ENCODE results near the gene RRAS2.

Gene RRAS2

GRCh38 chr11:14366936-14367335 is 8.0 kb upstream of the RRAS2 start:
- ChIA-PET POLR2A (interaction anchor here (0.6 to 1.0 kb wide), 2 partner anchors 9 to 28 kb away, joined by 3 to 4 read pairs; no protein-coding TSS in a partner anchor), CTCF (interaction anchor here (0.8 kb wide), 2 partner anchors 8 to 47 kb away, joined by 3 to 4 read pairs; no protein-coding TSS in a partner anchor)
- TF ChIP-seq ZNF514 (tag by site-specific recombination; IDR thresholded peaks at IDR 0.05) = no peak
- Histone ChIP-seq H3K36me3 (ENCODE audit: control insufficient read depth in 2 of 2, insufficient read depth in 1 of 2, low read length in 2 of 2) (no peaks in the 10 kb centered on the region), H3K4me1 (ENCODE audit: control insufficient read depth, insufficient read depth, low read length) (no peaks in the 10 kb centered on the region), H3K4me3 (ENCODE audit: low read depth, low read length) (no peak overlapping the region), H3K9me3 (ENCODE audit: control insufficient read depth, insufficient read depth, low read depth, low read length) (no peaks in the 10 kb centered on the region), H3K27ac (ENCODE audit: extremely low read depth, low read depth, low read length) (no peak overlapping the region)

GRCh38 chr11:14364322-14364721 is 5.3 kb upstream of the RRAS2 start:
- H3K9me3 ChIP-seq (ENCODE audit: control insufficient read depth, insufficient read depth, low read depth, low read length) = no peaks in the 10 kb centered on the region
- H3K36me3 ChIP-seq (ENCODE audit: control insufficient read depth in 2 of 2, insufficient read depth in 1 of 2, low read length in 2 of 2) = no peaks in the 10 kb centered on the region
- POLR2A ChIA-PET = interaction anchor here (0.5 kb wide), 1 partner anchor 8 kb away, joined by 7 read pairs; no protein-coding TSS in a partner anchor
- CTCF ChIA-PET = interaction anchor here (0.6 to 1.3 kb wide), 3 partner anchors 9 to 93 kb away, joined by 3 to 5 read pairs (median 3); no protein-coding TSS in a partner anchor
- no peak overlapping the region for H3K27ac ChIP-seq (ENCODE audit: extremely low read depth, low read depth, low read length)
- no peak overlapping the region for H3K4me3 ChIP-seq (ENCODE audit: low read depth, low read length)
- no peaks in the 10 kb centered on the region for H3K4me1 ChIP-seq (ENCODE audit: control insufficient read depth, insufficient read depth, low read length)
- TF ChIP-seq KLF7 (tag by site-specific recombination; IDR thresholded peaks at IDR 0.05; ENCODE audit: borderline replicate concordance) = no peak
- TF ChIP-seq, protein P1, sequence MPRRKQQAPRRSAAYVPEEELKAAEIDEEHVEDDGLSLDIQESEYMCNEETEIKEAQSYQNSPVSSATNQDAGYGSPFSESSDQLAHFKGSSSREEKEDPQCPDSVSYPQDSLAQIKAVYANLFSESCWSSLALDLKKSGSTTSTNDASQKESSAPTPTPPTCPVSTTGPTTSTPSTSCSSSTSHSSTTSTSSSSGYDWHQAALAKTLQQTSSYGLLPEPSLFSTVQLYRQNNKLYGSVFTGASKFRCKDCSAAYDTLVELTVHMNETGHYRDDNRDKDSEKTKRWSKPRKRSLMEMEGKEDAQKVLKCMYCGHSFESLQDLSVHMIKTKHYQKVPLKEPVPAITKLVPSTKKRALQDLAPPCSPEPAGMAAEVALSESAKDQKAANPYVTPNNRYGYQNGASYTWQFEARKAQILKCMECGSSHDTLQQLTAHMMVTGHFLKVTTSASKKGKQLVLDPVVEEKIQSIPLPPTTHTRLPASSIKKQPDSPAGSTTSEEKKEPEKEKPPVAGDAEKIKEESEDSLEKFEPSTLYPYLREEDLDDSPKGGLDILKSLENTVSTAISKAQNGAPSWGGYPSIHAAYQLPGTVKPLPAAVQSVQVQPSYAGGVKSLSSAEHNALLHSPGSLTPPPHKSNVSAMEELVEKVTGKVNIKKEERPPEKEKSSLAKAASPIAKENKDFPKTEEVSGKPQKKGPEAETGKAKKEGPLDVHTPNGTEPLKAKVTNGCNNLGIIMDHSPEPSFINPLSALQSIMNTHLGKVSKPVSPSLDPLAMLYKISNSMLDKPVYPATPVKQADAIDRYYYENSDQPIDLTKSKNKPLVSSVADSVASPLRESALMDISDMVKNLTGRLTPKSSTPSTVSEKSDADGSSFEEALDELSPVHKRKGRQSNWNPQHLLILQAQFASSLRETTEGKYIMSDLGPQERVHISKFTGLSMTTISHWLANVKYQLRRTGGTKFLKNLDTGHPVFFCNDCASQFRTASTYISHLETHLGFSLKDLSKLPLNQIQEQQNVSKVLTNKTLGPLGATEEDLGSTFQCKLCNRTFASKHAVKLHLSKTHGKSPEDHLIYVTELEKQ (tag by site-specific recombination; IDR thresholded peaks at IDR 0.05; ENCODE audit: borderline replicate concordance) = no peak
- TF ChIP-seq ZNF48 (tag by site-specific recombination; IDR thresholded peaks at IDR 0.05) = no peak

DNA sequence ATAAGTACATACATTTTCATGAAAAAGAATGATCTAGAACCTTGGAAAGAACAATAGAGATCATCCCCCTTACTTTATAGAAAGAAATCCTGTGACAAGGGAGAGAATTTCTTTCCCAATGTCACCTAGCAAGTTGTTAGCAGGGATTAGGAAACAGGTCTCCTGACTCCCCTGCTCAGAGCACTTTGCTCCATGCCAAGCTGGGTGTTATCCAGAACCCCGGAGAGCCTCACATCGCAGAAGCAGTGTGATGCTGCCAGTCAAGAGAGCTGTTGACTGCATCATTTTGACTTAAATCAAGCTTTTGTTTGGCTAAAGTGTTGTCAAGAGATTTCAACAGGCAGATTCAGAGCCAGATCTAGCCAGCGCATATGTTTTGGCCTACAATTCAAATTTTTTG is 3.6 kb upstream of the RRAS2 start:
- ChIA-PET POLR2A (no interaction called here), CTCF (interaction anchor here (1.5 kb wide), 1 partner anchor 12 kb away, joined by 6 read pairs; no protein-coding TSS in a partner anchor)
- Histone ChIP-seq H3K4me1 (ENCODE audit: control insufficient read depth, insufficient read depth, low read length) (no peaks in the 10 kb centered on the region), H3K4me3 (ENCODE audit: low read depth, low read length) (no peak overlapping the region), H3K27ac (ENCODE audit: extremely low read depth, low read depth, low read length) (no peak overlapping the region), H3K9me3 (ENCODE audit: control insufficient read depth, insufficient read depth, low read depth, low read length) (no peaks in the 10 kb centered on the region), H3K36me3 (ENCODE audit: control insufficient read depth in 2 of 2, insufficient read depth in 1 of 2, low read length in 2 of 2) (no peaks in the 10 kb centered on the region)
- TF ChIP-seq AEBP2 (tag by site-specific recombination; IDR thresholded peaks at IDR 0.05; ENCODE audit: borderline replicate concordance) (no peak), SCRT2 (tag by site-specific recombination; IDR thresholded peaks at IDR 0.05) (no peak), ZNF777 (tag by site-specific recombination; IDR thresholded peaks at IDR 0.05; ENCODE audit: borderline replicate concordance) (no peak)

DNA sequence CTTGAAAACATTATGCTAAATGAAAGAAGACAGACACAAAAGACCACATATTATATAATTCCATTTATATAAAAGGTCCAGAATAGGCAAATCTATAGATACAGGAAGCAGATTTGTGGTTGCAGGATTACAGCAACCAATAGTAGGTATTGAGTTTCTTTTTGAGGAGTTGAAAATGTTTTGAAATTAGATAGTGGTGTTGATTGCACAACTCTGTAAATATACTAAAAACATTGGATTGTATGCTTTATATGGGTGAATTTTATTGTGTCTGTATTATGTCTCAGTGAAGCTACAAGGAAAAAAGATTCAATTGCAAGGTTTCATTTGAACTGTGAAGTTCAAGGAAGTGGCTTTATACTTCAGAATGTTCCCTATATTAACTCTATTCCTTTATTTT is 3.0 kb upstream of the RRAS2 start:
- H3K27ac ChIP-seq (ENCODE audit: extremely low read depth, low read depth, low read length) = no peak overlapping the region
- no peaks in the 10 kb centered on the region for H3K4me1 ChIP-seq (ENCODE audit: control insufficient read depth, insufficient read depth, low read length)
- no peaks in the 10 kb centered on the region for H3K36me3 ChIP-seq (ENCODE audit: control insufficient read depth in 2 of 2, insufficient read depth in 1 of 2, low read length in 2 of 2)
- POLR2A ChIA-PET = no interaction called here
- H3K9me3 ChIP-seq (ENCODE audit: control insufficient read depth, insufficient read depth, low read depth, low read length) = no peaks in the 10 kb centered on the region
- CTCF ChIA-PET = interaction anchor here (0.6 to 1.5 kb wide), 2 partner anchors 13 to 491 kb away, joined by 5 to 6 read pairs; no protein-coding TSS in a partner anchor
- H3K4me3 ChIP-seq (ENCODE audit: low read depth, low read length) = no peak overlapping the region
- TF ChIP-seq SP7 (tag by site-specific recombination; IDR thresholded peaks at IDR 0.05) (no peak), IKZF3 (tag by site-specific recombination; IDR thresholded peaks at IDR 0.05) (no peak), ZNF394 (tag by site-specific recombination; IDR thresholded peaks at IDR 0.05; ENCODE audit: borderline replicate concordance) (no peak), ZNF26 (tag by site-specific recombination; IDR thresholded peaks at IDR 0.05) (no peak), ZNF473 (tag by site-specific recombination; IDR thresholded peaks at IDR 0.05) (no peak), GFI1B (tag by site-specific recombination; IDR thresholded peaks at IDR 0.05) (no peak), ZNF548 (tag by site-specific recombination; IDR thresholded peaks at IDR 0.05) (no peak), ZSCAN23 (tag by site-specific recombination; IDR thresholded peaks at IDR 0.05) (no peak), KLF1 (tag by site-specific recombination; IDR thresholded peaks at IDR 0.05) (no peak), ZNF561 (tag by site-specific recombination; IDR thresholded peaks at IDR 0.05; ENCODE audit: borderline replicate concordance) (no peak), TRIM28 (IDR thresholded peaks at IDR 0.05; ENCODE audit: borderline replicate concordance, low read length) (no peak)
- TF ChIP-seq, protein P2, sequence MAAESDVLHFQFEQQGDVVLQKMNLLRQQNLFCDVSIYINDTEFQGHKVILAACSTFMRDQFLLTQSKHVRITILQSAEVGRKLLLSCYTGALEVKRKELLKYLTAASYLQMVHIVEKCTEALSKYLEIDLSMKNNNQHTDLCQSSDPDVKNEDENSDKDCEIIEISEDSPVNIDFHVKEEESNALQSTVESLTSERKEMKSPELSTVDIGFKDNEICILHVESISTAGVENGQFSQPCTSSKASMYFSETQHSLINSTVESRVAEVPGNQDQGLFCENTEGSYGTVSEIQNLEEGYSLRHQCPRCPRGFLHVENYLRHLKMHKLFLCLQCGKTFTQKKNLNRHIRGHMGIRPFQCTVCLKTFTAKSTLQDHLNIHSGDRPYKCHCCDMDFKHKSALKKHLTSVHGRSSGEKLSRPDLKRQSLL (tag by site-specific recombination; IDR thresholded peaks at IDR 0.05) = no peak
- TF ChIP-seq, protein P3, sequence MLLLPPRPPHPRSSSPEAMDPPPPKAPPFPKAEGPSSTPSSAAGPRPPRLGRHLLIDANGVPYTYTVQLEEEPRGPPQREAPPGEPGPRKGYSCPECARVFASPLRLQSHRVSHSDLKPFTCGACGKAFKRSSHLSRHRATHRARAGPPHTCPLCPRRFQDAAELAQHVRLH (tag by site-specific recombination; IDR thresholded peaks at IDR 0.05) = no peak
